SK-N-SH (cell line): ENCODE results near the gene CHMP6. TPM values are rescaled to one million over a fixed set of nuclear protein-coding genes. Genes with fewer than 3 reads are reported as not detected.

Experiments used
- CTCF ChIA-PET: fragments of 300-600, 350-600 bp; formaldehyde crosslinking; extraction: SDS; loops from one replicate; lab custom pipeline; 2021; lab: Yijun Ruan, JAX
- POLR2A ChIA-PET: fragments of 350-600 bp; sonication (Branson Sonifier 250); formaldehyde crosslinking; extraction: SDS; loops from one replicate; lab custom pipeline; 2020; ENCODE audit warnings: antibody characterized with exemption, inconsistent platforms; lab: Yijun Ruan, JAX
- DNase-seq: peaks from one replicate; pipeline ENCODE4 v3.0.0; 2012
- H2AFZ ChIP-seq: fragments of 200-600 bp; sonication (generic); 2 replicates; pipeline ENCODE4 v1.8.1; 2016; ENCODE audit warnings: antibody characterized with exemption, mild to moderate bottlenecking, low read depth
- H3F3A ChIP-seq: fragments of 200-600 bp; sonication (generic); replicated peaks from 2 replicates; pipeline ENCODE3; 2016; ENCODE audit warnings: antibody characterized with exemption, mild to moderate bottlenecking; ENCODE audit not compliant: insufficient read depth
- H3K27ac ChIP-seq, 2 experiments: fragments of 200-500 bp in 1 of 2; fragments of 200-600 bp in 1 of 2; sonication (Bioruptor generic) in 1 of 2; sonication (generic), shearing (Covaris generic) in 1 of 2; 2 replicates each; pipeline versions ENCODE4 v1.5.1 to v1.6.1; 2014 to 2016; ENCODE audit warnings: low read depth in 2 of 2, inconsistent platforms in 1 of 2, low read length in 1 of 2, mild to moderate bottlenecking in 1 of 2, mixed read lengths in 1 of 2
- H3K27me3 ChIP-seq: fragments of 200-600 bp; sonication (generic), shearing (Covaris generic); 2 replicates; pipeline ENCODE4 v1.6.1; 2016; ENCODE audit warnings: mixed run types; ENCODE audit not compliant: insufficient read depth
- H3K36me3 ChIP-seq, 2 experiments: fragments of 200-500 bp in 1 of 2; fragments of 200-600 bp in 1 of 2; sonication (Bioruptor generic) in 1 of 2; sonication (generic) in 1 of 2; replicated peaks in 1 of 2; 2 replicates each; pipeline versions ENCODE3 to v1.5.1; 2014 to 2016; ENCODE audit warnings: low read length in 1 of 2, mild to moderate bottlenecking in 1 of 2; ENCODE audit not compliant: insufficient read depth in 2 of 2, control insufficient read depth in 1 of 2
- H3K4me1 ChIP-seq, 2 experiments: fragments of 200-500 bp in 1 of 2; fragments of 200-600 bp in 1 of 2; sonication (Bioruptor generic) in 1 of 2; sonication (generic), shearing (Covaris generic) in 1 of 2; 2 replicates each; pipeline versions ENCODE4 v1.5.1 to v1.6.1; 2014 to 2016; ENCODE audit warnings: low read depth in 1 of 2, low read length in 1 of 2, mixed run types in 1 of 2; ENCODE audit not compliant: insufficient read depth in 2 of 2, control insufficient read depth in 1 of 2
- H3K4me2 ChIP-seq: fragments of 200-600 bp; sonication (generic), shearing (Covaris generic); 2 replicates; pipeline ENCODE4 v1.6.1; 2017; ENCODE audit warnings: mixed run types
- H3K4me3 ChIP-seq, 2 experiments: fragments of 200-500 bp in 1 of 2; fragments of 200-600 bp in 1 of 2; sonication (Bioruptor generic) in 1 of 2; sonication (generic), shearing (Covaris generic) in 1 of 2; 2 replicates each; pipeline versions ENCODE4 v1.5.1 to v1.8.1; 2014 to 2016; ENCODE audit warnings: low read depth in 2 of 2, inconsistent platforms in 1 of 2, low read length in 1 of 2, mild to moderate bottlenecking in 1 of 2, mixed read lengths in 1 of 2, moderate library complexity in 1 of 2
- H3K79me2 ChIP-seq: fragments of 200-600 bp; sonication (generic); 2 replicates; pipeline ENCODE4 v1.8.1; 2017; ENCODE audit warnings: mild to moderate bottlenecking; ENCODE audit not compliant: insufficient read depth
- H3K9ac ChIP-seq: fragments of 200-600 bp; sonication (generic); 2 replicates; pipeline ENCODE4 v1.6.1; 2017; ENCODE audit warnings: mixed run types
- H3K9me2 ChIP-seq: fragments of 200-600 bp; sonication (generic); 2 replicates; pipeline ENCODE4 v1.6.1; 2017; ENCODE audit warnings: mixed run types
- H3K9me3 ChIP-seq: fragments of 200-600 bp; sonication (generic); 2 replicates; pipeline ENCODE4 v1.6.1; 2017; ENCODE audit warnings: mixed run types, mild to moderate bottlenecking, moderate library complexity
- H4K20me1 ChIP-seq: fragments of 200-600 bp; sonication (generic); 2 replicates; pipeline ENCODE4 v1.6.1; 2017; ENCODE audit warnings: mild to moderate bottlenecking, mixed run types; ENCODE audit not compliant: insufficient read depth
- ELF1 ChIP-seq: IDR thresholded peaks from 2 replicates; pipeline ENCODE4 v1.4.0; 2012
- EP300 ChIP-seq, 2 experiments: IDR thresholded peaks; 2 replicates each; pipeline versions ENCODE4 v1.4.0 to v1.6.1; 2012; ENCODE audit warnings: borderline replicate concordance in 1 of 2, low read depth in 1 of 2, low read length in 1 of 2
- MEF2A ChIP-seq: IDR thresholded peaks from 2 replicates; pipeline ENCODE4 v1.4.0; 2012; ENCODE audit warnings: low read depth, borderline replicate concordance
- MXI1 ChIP-seq: IDR thresholded peaks from 2 replicates; pipeline ENCODE4 v1.6.1; 2012; ENCODE audit warnings: mild to moderate bottlenecking, low read depth, low read length, improper control_type of control experiment
- NFIC ChIP-seq: IDR thresholded peaks from 2 replicates; pipeline ENCODE4 v1.4.0; 2012; ENCODE audit warnings: borderline replicate concordance
- NRF1 ChIP-seq: IDR thresholded peaks from 2 replicates; pipeline ENCODE4 v1.6.1; 2012; ENCODE audit warnings: low read depth, mild to moderate bottlenecking, low read length
- POLR2AphosphoS5 ChIP-seq: IDR thresholded peaks from 2 replicates; pipeline ENCODE4 v1.6.1; 2012; ENCODE audit warnings: low read depth, low read length
- RCOR1 ChIP-seq: fragments of 150-350 bp; IDR thresholded peaks from 2 replicates; pipeline ENCODE4 v1.6.1; 2017; ENCODE audit warnings: antibody characterized with exemption, low read length
- RFX5 ChIP-seq: IDR thresholded peaks from 2 replicates; pipeline ENCODE4 v1.6.1; 2012; ENCODE audit warnings: mild to moderate bottlenecking, improper control_type of control experiment, low read length
- TAF1 ChIP-seq: IDR thresholded peaks from 2 replicates; pipeline ENCODE4 v1.6.1; 2012; ENCODE audit warnings: low read depth, mild to moderate bottlenecking, low read length, moderate library complexity, borderline replicate concordance
- USF2 ChIP-seq: fragments of 150-350 bp; IDR thresholded peaks from 2 replicates; pipeline ENCODE4 v1.6.1; 2017; ENCODE audit warnings: antibody characterized with exemption, low read length, low read depth, borderline replicate concordance
- YY1 ChIP-seq: IDR thresholded peaks from 2 replicates; pipeline ENCODE4 v1.4.0; 2012; ENCODE audit warnings: low read depth, mild to moderate bottlenecking
- ZBTB33 ChIP-seq: IDR thresholded peaks from 2 replicates; pipeline ENCODE4 v1.4.0; 2012; ENCODE audit warnings: low read depth, borderline replicate concordance
- WGBS: methylation state at CpG from one replicate; pipeline ENCODE4 v1.1.6; 2017; ENCODE audit warnings: low lambda C conversion rate; 5-methylcytosine and 5-hydroxymethylcytosine counted together
- polyA plus RNA-seq, 3 experiments: library from polyadenylated mRNA; depleted of rRNA; stranded (reverse); fragments of >200 nt; gene quantifications; 2 replicates each; pipeline ENCODE4 v1.2.3, GENCODE V29; 2012

CHMP6 gene
- polyA plus RNA-seq, 1 of the 3 experiments (the other 2 are of a cell fraction), result 44.1 TPM

- no peak for TF ChIP-seq USF2
- TF ChIP-seq TAF1, result no peak
- TF ChIP-seq MEF2A, result no peak
- no peak for TF ChIP-seq POLR2AphosphoS5
- no peak for TF ChIP-seq ZBTB33
- TF ChIP-seq NFIC, result no peak
- TF ChIP-seq YY1, result no peak
- TF ChIP-seq RFX5, result no peak
- no peak for TF ChIP-seq MXI1
- TF ChIP-seq ELF1, result no peak
Measured at GRCh38 chr17:81021531-81022343, 30.1 kb downstream of the CHMP6 start (continued).

DNA sequence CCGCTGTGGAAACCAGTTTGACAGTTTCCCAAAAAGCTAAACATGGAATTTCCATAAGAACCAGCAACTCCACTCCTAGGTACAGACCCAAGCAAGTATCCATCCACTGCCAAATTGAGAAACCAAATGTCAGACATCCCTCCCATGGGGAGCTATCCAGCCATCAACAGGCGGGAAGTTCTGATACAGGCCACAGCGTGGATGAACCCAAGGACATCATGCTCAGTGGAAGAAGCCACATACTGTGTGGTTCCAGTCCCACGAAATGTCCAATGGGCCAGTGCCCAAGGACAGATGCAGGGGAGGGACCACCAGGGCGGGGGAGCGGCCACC lies 30.7 kb downstream of the CHMP6 start:
- Histone ChIP-seq H4K20me1 (no peaks in the 10 kb centered on the region), H3K27me3 (peaks cover 25% of the 10 kb centered on the region), H3K27ac (no peak overlapping the region), H3F3A (no peaks in the 10 kb centered on the region), H3K9me2 (no peaks in the 10 kb centered on the region), H2AFZ (no peak overlapping the region), H3K79me2 (no peaks in the 10 kb centered on the region), H3K4me3 (no peak overlapping the region), H3K4me1 (peaks cover 0 to 21% of the 10 kb centered on the region in 2 experiments; a peak in 1 of 4 replicates), H3K4me2 (no peak overlapping the region), H3K36me3 (no peaks in the 10 kb centered on the region), H3K9ac (no peak overlapping the region), H3K9me3 (no peaks in the 10 kb centered on the region)
- peak; percentile 47 for DNase-seq
- TF ChIP-seq EP300 (IDR thresholded peaks at IDR 0.05; ENCODE audit: borderline replicate concordance in 1 of 2, low read depth in 1 of 2, low read length in 1 of 2), result no peak
- no peak for TF ChIP-seq YY1
- no peak for TF ChIP-seq RCOR1
- no peak for TF ChIP-seq NRF1
- CTCF ChIA-PET, result interaction anchor here (0.6 to 19.0 kb wide), 10 partner anchors 11 to 595 kb away, joined by 3 to 668 read pairs (median 3); no protein-coding TSS in a partner anchor
- POLR2A ChIA-PET, result interaction anchor here (0.8 kb wide), 1 partner anchor 11 kb away, joined by 3 read pairs; no protein-coding TSS in a partner anchor
- WGBS, result 84% methylated on average over 5 of the region's 6 CpGs
